ENCODE data around the gene ORMDL1. TPM values are rescaled to one million over a fixed set of nuclear protein-coding genes. Genes with fewer than 3 reads are reported as not detected.

The ORMDL1 gene
- total RNA-seq, 1 donor = 57.4 TPM

- no peak for TF ChIP-seq CTCF (IDR thresholded peaks at IDR 0.05; ENCODE audit: insufficient read depth, low read depth, low read length)
- no peak for DNase-seq (ENCODE audit: low read depth)
- H3K4me3 ChIP-seq (ENCODE audit: low read depth, low read length) = no peak overlapping the region
These were observed 27.7 kb downstream of the ORMDL1 start for GRCh38 chr2:189756311-189756952.

- DNase-seq (ENCODE audit: low read depth) = peak; percentile 39
- TF ChIP-seq CTCF (IDR thresholded peaks at IDR 0.05; ENCODE audit: insufficient read depth, low read depth, low read length) = peak; percentile 78
- no peak overlapping the region for H3K4me3 ChIP-seq (ENCODE audit: low read depth, low read length)
These were observed 33.0 kb downstream of the ORMDL1 start for GRCh38 chr2:189751080-189751658.

DNA sequence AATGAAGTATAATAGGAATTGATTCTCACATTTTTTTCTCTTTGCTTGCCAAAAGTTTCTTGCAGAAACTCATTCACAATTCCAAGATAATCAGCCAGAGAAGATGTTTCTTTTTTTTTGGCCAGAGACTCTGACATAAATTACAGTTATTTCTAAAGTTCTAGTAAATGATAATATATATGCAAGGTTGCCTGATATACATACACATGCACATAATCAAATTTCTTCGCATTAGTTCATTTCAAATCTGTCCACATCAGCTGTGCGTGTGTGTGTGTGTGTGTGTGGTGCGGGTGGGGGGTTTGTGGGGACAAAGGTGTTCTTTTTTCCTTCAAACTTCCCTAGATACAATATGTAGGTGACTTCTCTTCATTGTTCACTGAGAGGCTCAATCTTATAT is 54.7 kb downstream of the ORMDL1 start:
- no peak for DNase-seq (ENCODE audit: low read depth)
- TF ChIP-seq CTCF (IDR thresholded peaks at IDR 0.05; ENCODE audit: insufficient read depth, low read depth, low read length) = no peak

GRCh38 chr2:189726849-189727248 is 57.3 kb downstream of the ORMDL1 start:
- no peak for TF ChIP-seq CTCF (IDR thresholded peaks at IDR 0.05; ENCODE audit: insufficient read depth, low read depth, low read length)
- H3K4me3 ChIP-seq (ENCODE audit: low read depth, low read length) = no peak overlapping the region
- no peak for DNase-seq (ENCODE audit: low read depth)

More for the DNA sequence above, 54.7 kb downstream of the ORMDL1 start:
- H3K4me3 ChIP-seq (ENCODE audit: low read depth, low read length) = no peak overlapping the region

DNA sequence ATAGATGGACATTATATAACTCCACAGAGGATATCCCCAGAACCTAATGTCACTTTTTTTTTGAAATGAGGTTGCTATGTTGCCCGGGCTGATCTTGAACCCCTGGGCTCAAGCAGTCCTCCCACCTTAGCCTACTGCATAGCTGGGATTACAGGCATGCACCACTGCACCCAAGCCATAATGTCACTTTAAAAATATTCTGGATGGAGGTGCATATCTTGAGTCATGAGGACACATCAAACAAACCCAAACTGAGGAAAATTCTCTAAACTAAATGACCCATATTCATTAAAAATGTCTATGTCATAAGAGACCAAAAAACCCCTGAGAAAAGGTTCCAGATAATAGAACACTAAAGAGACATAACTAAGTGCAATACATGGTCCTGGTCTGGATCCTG is 57.9 kb downstream of the ORMDL1 start:
- TF ChIP-seq CTCF (IDR thresholded peaks at IDR 0.05; ENCODE audit: insufficient read depth, low read depth, low read length) = no peak
- no peak overlapping the region for H3K4me3 ChIP-seq (ENCODE audit: low read depth, low read length)
- no peak for DNase-seq (ENCODE audit: low read depth)

GRCh38 chr2:189723192-189723591 is 60.9 kb downstream of the ORMDL1 start:
- TF ChIP-seq CTCF (IDR thresholded peaks at IDR 0.05; ENCODE audit: insufficient read depth, low read depth, low read length) = no peak
- no peak for DNase-seq (ENCODE audit: low read depth)
- H3K4me3 ChIP-seq (ENCODE audit: low read depth, low read length) = no peak overlapping the region

Other genes starting within 250 kb of the ORMDL1 start
- gene SLC40A1, start 203.6 kb downstream of the ORMDL1 start, total RNA-seq = 7.7 and 19.4 TPM in 2 replicates
- gene ASNSD1, start 122.9 kb downstream of the ORMDL1 start, total RNA-seq = 49.0 and 69.1 TPM in 2 replicates
- 5.6 and 7.1 TPM in 2 replicates for gene ANKAR, start 109.7 kb downstream of the ORMDL1 start, total RNA-seq
- gene OSGEPL1, start 21.5 kb downstream of the ORMDL1 start, total RNA-seq = 7.4 and 12.5 TPM in 2 replicates
- 19.3 and 40.2 TPM in 2 replicates for gene PMS1, start 111 bp upstream of the ORMDL1 start, total RNA-seq

Measured in fibroblast of villous mesenchyme (primary cell).